NT2/D1 (cell line): ENCODE results near the gene OVAAL.

ENCODE experiments used
- DNase-seq: peaks from one replicate; pipeline ENCODE4 v3.0.0-alpha.2; 2011; ENCODE audit warnings: low read depth, low spot score
- H3K27me3 ChIP-seq: 2 replicates; pipeline ENCODE4 v1.6.0; 2011; ENCODE audit warnings: mild to moderate bottlenecking; ENCODE audit not compliant: insufficient read length, insufficient read depth
- H3K36me3 ChIP-seq: 2 replicates; pipeline ENCODE4 v1.6.1; 2011; ENCODE audit warnings: mild to moderate bottlenecking, low read length, mixed read lengths; ENCODE audit not compliant: insufficient read depth, insufficient read length
- H3K4me1 ChIP-seq: 2 replicates; pipeline ENCODE4 v1.5.1; 2011; ENCODE audit not compliant: insufficient read depth, insufficient read length
- H3K4me3 ChIP-seq: 2 replicates; pipeline ENCODE4 v1.5.1; 2011; ENCODE audit warnings: low read depth; ENCODE audit not compliant: insufficient read length
- H3K9ac ChIP-seq: 2 replicates; pipeline ENCODE4 v1.6.0; 2011; ENCODE audit warnings: low read depth; ENCODE audit not compliant: insufficient read length
- H3K9me3 ChIP-seq: 2 replicates; pipeline ENCODE4 v1.5.1; 2011; ENCODE audit warnings: mild to moderate bottlenecking, low read length; ENCODE audit not compliant: insufficient read depth
- SUZ12 ChIP-seq: IDR thresholded peaks from 2 replicates; pipeline ENCODE4 v1.6.1; 2011; ENCODE audit not compliant: insufficient read length, insufficient read depth; ENCODE audit errors: extremely low read depth
- YY1 ChIP-seq: IDR thresholded peaks from 2 replicates; pipeline ENCODE4 v1.6.1; 2011; ENCODE audit not compliant: insufficient read length, insufficient read depth
- ZNF274 ChIP-seq: IDR thresholded peaks from 2 replicates; pipeline ENCODE4 v1.6.1; 2011; ENCODE audit warnings: mild to moderate bottlenecking, low read depth, low read length

The OVAAL gene

DNA sequence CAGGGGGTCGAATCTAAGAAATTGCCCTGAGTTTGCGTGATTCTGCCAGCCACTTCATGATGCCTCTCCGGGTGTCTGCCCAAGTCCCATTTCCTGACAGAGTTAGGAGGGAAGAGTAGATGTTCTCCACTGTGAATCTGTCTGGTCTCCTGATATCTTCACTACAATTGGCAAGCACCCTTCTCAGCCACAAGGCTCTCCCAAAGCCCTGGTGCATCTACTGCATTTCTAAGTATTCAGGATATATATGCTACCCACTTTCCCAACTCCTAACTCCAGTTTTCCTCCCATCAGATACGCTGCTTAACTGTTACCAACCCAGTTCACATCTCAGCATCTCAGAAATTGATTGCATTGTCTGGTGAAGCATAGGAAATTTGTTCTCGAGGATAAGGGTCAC is 25.9 kb upstream of the OVAAL start:
- Histone ChIP-seq H3K4me3 (no peak overlapping the region), H3K27me3 (no peaks in the 10 kb centered on the region), H3K4me1 (no peaks in the 10 kb centered on the region), H3K9ac (no peak overlapping the region), H3K36me3 (no peaks in the 10 kb centered on the region), H3K9me3 (no peaks in the 10 kb centered on the region)
- no peak for TF ChIP-seq ZNF274
- TF ChIP-seq YY1: no peak
- TF ChIP-seq SUZ12: no peak
- DNase-seq: no peak

DNA sequence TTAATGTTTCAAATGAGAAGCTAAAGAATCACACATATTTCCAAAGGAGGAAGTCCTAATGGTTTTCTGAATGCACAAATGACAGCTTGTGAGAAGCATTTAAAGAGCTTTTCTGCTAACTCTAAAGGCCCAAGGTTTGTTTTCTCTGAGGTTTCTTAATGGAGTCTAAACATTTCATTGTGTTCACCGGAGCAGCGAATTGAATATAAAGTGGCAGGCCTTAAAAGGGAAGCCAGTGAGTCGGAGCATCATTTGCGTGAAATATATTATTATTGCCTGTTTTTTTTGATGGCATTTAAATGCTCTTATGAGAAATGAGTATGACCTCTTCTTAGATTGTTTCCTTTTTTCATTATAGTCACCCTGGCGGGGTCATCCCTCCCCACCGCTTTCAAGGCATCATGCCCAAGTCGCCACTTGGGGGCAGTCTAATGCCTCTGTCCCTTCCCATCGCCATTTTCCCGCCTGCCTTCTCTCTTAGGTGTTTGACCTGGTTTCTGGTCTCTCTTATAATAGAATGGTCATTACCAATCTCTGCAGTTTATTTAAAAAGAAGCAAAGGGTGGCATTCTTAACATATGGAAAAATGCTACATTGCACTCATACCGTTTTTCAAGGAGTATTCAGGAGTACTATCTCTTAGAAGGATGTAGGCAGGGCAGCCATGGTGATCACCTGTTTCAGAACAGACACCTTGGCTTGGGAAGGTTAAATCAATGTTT is 25.3 kb upstream of the OVAAL start:
- Histone ChIP-seq H3K4me3 (no peak overlapping the region), H3K9ac (no peak overlapping the region), H3K36me3 (no peaks in the 10 kb centered on the region), H3K9me3 (no peaks in the 10 kb centered on the region), H3K4me1 (no peaks in the 10 kb centered on the region), H3K27me3 (no peaks in the 10 kb centered on the region)
- TF ChIP-seq SUZ12 (no peak), YY1 (peak; percentile 52)
- DNase-seq: peak; percentile 78

DNA sequence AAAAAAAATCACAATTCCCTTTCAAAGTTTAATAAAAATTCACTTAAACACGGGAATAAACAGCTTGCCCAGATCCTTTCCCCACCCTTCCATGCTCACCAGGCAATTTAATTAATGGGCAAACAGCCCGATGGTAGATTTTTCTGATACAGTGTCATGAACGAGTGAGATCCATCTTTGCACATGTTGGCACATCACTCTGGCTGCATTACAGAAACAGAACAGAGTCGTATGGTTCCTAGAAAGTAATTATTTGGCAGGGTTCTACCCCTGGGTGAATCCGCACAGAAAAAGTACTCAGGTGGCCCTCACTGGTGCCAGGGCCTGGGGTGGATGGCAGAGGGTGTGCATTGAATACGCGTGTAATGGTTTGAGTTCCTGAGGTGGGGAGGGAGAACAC is 24.6 kb upstream of the OVAAL start:
- no peak for TF ChIP-seq ZNF274
- TF ChIP-seq SUZ12: no peak
- no peak for TF ChIP-seq YY1
- Histone ChIP-seq H3K27me3 (no peaks in the 10 kb centered on the region), H3K36me3 (no peaks in the 10 kb centered on the region), H3K4me3 (no peak overlapping the region), H3K4me1 (no peaks in the 10 kb centered on the region), H3K9ac (no peak overlapping the region), H3K9me3 (no peaks in the 10 kb centered on the region)
- no peak for DNase-seq

DNA sequence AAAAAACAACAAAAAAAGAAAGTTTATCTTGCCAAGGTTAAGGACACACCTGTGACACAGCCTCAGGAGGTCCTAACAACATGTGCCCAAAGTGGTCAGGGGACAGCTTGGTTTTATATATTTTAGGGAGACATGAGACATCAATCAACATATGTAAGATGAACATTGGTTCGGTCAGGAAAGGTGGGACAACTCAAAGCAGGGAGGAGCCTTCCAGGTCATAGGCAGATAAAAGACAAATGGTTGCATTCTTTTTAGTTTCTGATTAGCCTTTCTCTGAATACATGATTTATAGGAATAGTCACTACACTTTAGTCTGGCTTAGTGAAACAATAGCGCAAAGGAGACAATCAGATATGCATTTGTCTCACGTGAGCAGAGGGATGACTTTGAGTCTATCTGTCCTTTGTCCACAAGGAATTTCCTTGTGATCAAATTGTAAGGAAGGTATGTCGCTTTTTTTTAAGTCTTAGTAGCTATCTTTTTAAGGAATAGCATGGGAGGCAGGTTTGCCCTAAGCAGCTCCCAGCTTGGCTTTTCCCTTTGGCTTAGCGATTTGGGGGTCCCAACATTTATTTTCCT is 23.3 kb upstream of the OVAAL start:
- no peak overlapping the region for H3K4me3 ChIP-seq
- H3K9me3 ChIP-seq: no peaks in the 10 kb centered on the region
- DNase-seq: no peak
- no peak for TF ChIP-seq ZNF274
- no peak for TF ChIP-seq SUZ12
- no peak for TF ChIP-seq YY1
- H3K4me1 ChIP-seq: no peaks in the 10 kb centered on the region
- H3K27me3 ChIP-seq: no peaks in the 10 kb centered on the region
- H3K9ac ChIP-seq: no peak overlapping the region
- H3K36me3 ChIP-seq: no peaks in the 10 kb centered on the region

DNA sequence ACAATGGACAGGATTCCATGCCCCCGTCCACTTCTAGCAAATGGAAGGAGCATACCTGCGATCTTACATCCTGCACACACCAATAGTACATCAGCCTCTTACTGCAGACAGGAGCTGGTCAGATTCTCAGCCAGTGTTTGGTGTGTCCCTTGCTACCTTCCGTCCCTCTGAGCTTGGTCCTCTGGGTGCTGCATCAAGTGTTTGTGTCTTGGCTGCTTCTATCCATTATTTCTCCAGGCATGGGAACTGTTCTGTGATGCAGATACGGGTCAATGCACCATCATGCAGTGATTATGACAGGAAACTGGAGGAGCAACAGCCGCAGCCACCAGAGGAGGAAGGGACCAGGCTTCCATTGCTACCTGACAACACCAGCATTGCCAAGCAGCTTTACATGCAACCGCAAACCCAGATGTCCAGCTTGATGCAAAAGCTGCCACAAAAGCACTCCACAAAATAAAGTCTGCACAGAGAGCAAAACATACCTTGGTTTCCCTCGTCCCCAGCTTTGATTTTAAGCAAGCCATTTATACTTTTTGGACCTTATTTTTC is 21.9 kb upstream of the OVAAL start:
- TF ChIP-seq ZNF274 (no peak), SUZ12 (no peak), YY1 (no peak)
- Histone ChIP-seq H3K27me3 (no peaks in the 10 kb centered on the region), H3K4me3 (no peak overlapping the region), H3K36me3 (no peaks in the 10 kb centered on the region), H3K4me1 (no peaks in the 10 kb centered on the region), H3K9me3 (no peaks in the 10 kb centered on the region), H3K9ac (no peak overlapping the region)
- DNase-seq: no peak

DNA sequence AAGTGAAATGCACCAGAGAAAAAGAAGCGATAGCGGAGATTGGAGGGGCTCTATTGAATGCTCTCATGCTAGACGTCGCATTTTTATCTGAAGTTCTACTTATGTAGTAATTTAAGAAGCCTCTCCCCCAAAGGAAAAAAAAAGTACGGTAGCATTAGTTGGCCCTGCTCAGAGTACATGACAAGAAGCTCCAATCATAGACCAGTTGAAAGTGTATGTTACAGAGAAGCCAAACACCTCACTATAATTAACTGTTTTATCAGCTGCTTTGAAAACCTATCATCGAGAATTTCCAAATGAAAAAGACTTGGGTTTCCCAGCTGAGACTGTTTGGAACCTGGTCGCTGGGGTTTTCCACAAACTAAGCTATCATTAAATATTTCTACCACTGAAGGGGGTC is 19.6 kb upstream of the OVAAL start:
- Histone ChIP-seq H3K9me3 (no peaks in the 10 kb centered on the region), H3K4me1 (no peaks in the 10 kb centered on the region), H3K4me3 (no peak overlapping the region), H3K36me3 (no peaks in the 10 kb centered on the region), H3K9ac (no peak overlapping the region), H3K27me3 (no peaks in the 10 kb centered on the region)
- TF ChIP-seq YY1 (no peak), SUZ12 (no peak), ZNF274 (no peak)
- DNase-seq: no peak
